Measurements from ENCODE around the gene CCBE1.

CCBE1 gene

GRCh38 chr18:59426855-59427254 lies 270.4 kb downstream of the CCBE1 start:
- POLR2A ChIA-PET, result no interaction called here
- TF ChIP-seq PKNOX1 (IDR thresholded peaks at IDR 0.05) (no peak), FOXM1 (IDR thresholded peaks at IDR 0.05; ENCODE audit: borderline replicate concordance) (no peak), L3MBTL2 (conservative IDR thresholded peaks at IDR 0.05) (no peak), SP1 (IDR thresholded peaks at IDR 0.05) (no peak), BHLHE40 (IDR thresholded peaks at IDR 0.05; ENCODE audit: borderline replicate concordance) (no peak), NFRKB (IDR thresholded peaks at IDR 0.05) (no peak), ELF4 (IDR thresholded peaks at IDR 0.05) (no peak), ARNT (IDR thresholded peaks at IDR 0.05) (no peak), SUZ12 (IDR thresholded peaks at IDR 0.05) (no peak), TARDBP (IDR thresholded peaks at IDR 0.05) (no peak), LEF1 (IDR thresholded peaks at IDR 0.05; ENCODE audit: borderline replicate concordance) (no peak)
- CTCF ChIA-PET, result no interaction called here
- no peak for DNase-seq (ENCODE audit: extremely low spot score)

- DNase-seq (ENCODE audit: extremely low spot score), result no peak
- TF ChIP-seq L3MBTL2 (conservative IDR thresholded peaks at IDR 0.05) (no peak), FOXA1 (IDR thresholded peaks at IDR 0.05) (no peak), ARNT (IDR thresholded peaks at IDR 0.05) (no peak), FOXK2 (IDR thresholded peaks at IDR 0.05) (no peak), ZNF384 (IDR thresholded peaks at IDR 0.05) (no peak), CTBP1 (IDR thresholded peaks at IDR 0.05; ENCODE audit: borderline replicate concordance) (no peak), SP1 (IDR thresholded peaks at IDR 0.05) (no peak), LEF1 (IDR thresholded peaks at IDR 0.05; ENCODE audit: borderline replicate concordance) (no peak), SUZ12 (IDR thresholded peaks at IDR 0.05) (no peak), PKNOX1 (IDR thresholded peaks at IDR 0.05) (no peak), BHLHE40 (IDR thresholded peaks at IDR 0.05; ENCODE audit: borderline replicate concordance) (no peak), NFRKB (IDR thresholded peaks at IDR 0.05) (no peak), HDGF (IDR thresholded peaks at IDR 0.05; ENCODE audit: borderline replicate concordance) (no peak), FOXM1 (IDR thresholded peaks at IDR 0.05; ENCODE audit: borderline replicate concordance) (no peak)
- ChIA-PET POLR2A (no interaction called here), CTCF (no interaction called here)
Measured at GRCh38 chr18:59423259-59423658, 274.0 kb downstream of the CCBE1 start.

GRCh38 chr18:59420244-59420643 lies 277.0 kb downstream of the CCBE1 start:
- no peak for TF ChIP-seq FOXM1 (IDR thresholded peaks at IDR 0.05; ENCODE audit: borderline replicate concordance)
- DNase-seq (ENCODE audit: extremely low spot score), result no peak
- ChIA-PET POLR2A (no interaction called here), CTCF (interaction anchor here (1.0 kb wide), 1 partner anchor 171 kb away, joined by 3 read pairs; no protein-coding TSS in a partner anchor)

- ChIA-PET POLR2A (no interaction called here), CTCF (no interaction called here)
- no peak for DNase-seq (ENCODE audit: extremely low spot score)
- TF ChIP-seq FOXK2 (IDR thresholded peaks at IDR 0.05) (no peak), ELF4 (IDR thresholded peaks at IDR 0.05) (no peak), SUZ12 (IDR thresholded peaks at IDR 0.05) (no peak)
Measured at GRCh38 chr18:59419386-59419785, 277.8 kb downstream of the CCBE1 start.

- ChIA-PET CTCF (no interaction called here), POLR2A (no interaction called here)
- DNase-seq (ENCODE audit: extremely low spot score), result no peak
- TF ChIP-seq CTBP1 (IDR thresholded peaks at IDR 0.05; ENCODE audit: borderline replicate concordance), result no peak
- no peak for TF ChIP-seq SUZ12 (IDR thresholded peaks at IDR 0.05)
- no peak for TF ChIP-seq ELF4 (IDR thresholded peaks at IDR 0.05)
- TF ChIP-seq SP1 (IDR thresholded peaks at IDR 0.05), result no peak
- no peak for TF ChIP-seq LEF1 (IDR thresholded peaks at IDR 0.05; ENCODE audit: borderline replicate concordance)
- TF ChIP-seq ZNF384 (IDR thresholded peaks at IDR 0.05), result no peak
- no peak for TF ChIP-seq L3MBTL2 (conservative IDR thresholded peaks at IDR 0.05)
- TF ChIP-seq FOXK2 (IDR thresholded peaks at IDR 0.05), result no peak
- no peak for TF ChIP-seq PKNOX1 (IDR thresholded peaks at IDR 0.05)
- TF ChIP-seq HDGF (IDR thresholded peaks at IDR 0.05; ENCODE audit: borderline replicate concordance), result no peak
Measured at GRCh38 chr18:59416818-59417217, 280.4 kb downstream of the CCBE1 start.

- DNase-seq (ENCODE audit: extremely low spot score), result no peak
- CTCF ChIA-PET, result no interaction called here
- POLR2A ChIA-PET, result no interaction called here
- TF ChIP-seq HDGF (IDR thresholded peaks at IDR 0.05; ENCODE audit: borderline replicate concordance) (no peak), ELF4 (IDR thresholded peaks at IDR 0.05) (no peak), FOXM1 (IDR thresholded peaks at IDR 0.05; ENCODE audit: borderline replicate concordance) (no peak), PKNOX1 (IDR thresholded peaks at IDR 0.05) (no peak), FOXK2 (IDR thresholded peaks at IDR 0.05) (no peak), L3MBTL2 (conservative IDR thresholded peaks at IDR 0.05) (no peak)
Measured at GRCh38 chr18:59414111-59414653, 283.0 kb downstream of the CCBE1 start.

Measured in HEK293T (cell line).